H9 (cell line): ENCODE measurements around the gene GCK. TPM values are rescaled to one million over a fixed set of nuclear protein-coding genes. Genes with fewer than 3 reads are reported as not detected.

Experiments
- DNase-seq: peaks from one replicate; pipeline ENCODE4 v3.0.0-alpha.2; 2017
- H2AFZ ChIP-seq: one replicate; pipeline ENCODE4 v1.6.1; 2013; ENCODE audit warnings: mild to moderate bottlenecking, low read length, control low read depth, moderate library complexity
- H2AK5ac ChIP-seq: 2 replicates; pipeline ENCODE4 v1.6.1; 2013; ENCODE audit warnings: low read length, control low read depth, mixed read lengths; ENCODE audit not compliant: insufficient read length
- H2BK120ac ChIP-seq: one replicate; pipeline ENCODE4 v1.6.1; 2013; ENCODE audit warnings: low read depth, mild to moderate bottlenecking, low read length, control low read depth, inconsistent platforms; ENCODE audit not compliant: poor library complexity, severe bottlenecking
- H2BK12ac ChIP-seq: 2 replicates; pipeline ENCODE4 v1.6.1; 2013; ENCODE audit warnings: low read length, control low read depth, mixed read lengths, low read depth; ENCODE audit not compliant: insufficient read length
- H2BK15ac ChIP-seq: 2 replicates; pipeline ENCODE4 v1.6.1; 2013; ENCODE audit warnings: low read depth, low read length, control low read depth
- H2BK20ac ChIP-seq: one replicate; pipeline ENCODE4 v1.6.1; 2013; ENCODE audit warnings: low read depth, mild to moderate bottlenecking, low read length, control low read depth, inconsistent platforms; ENCODE audit not compliant: poor library complexity, severe bottlenecking
- H2BK5ac ChIP-seq: 2 replicates; pipeline ENCODE4 v1.6.1; 2013; ENCODE audit warnings: low read length, control low read depth, mixed read lengths; ENCODE audit not compliant: insufficient read length
- H3K14ac ChIP-seq: 2 replicates; pipeline ENCODE4 v1.6.1; 2013; ENCODE audit warnings: low read length, control low read depth; ENCODE audit not compliant: insufficient read depth
- H3K18ac ChIP-seq: 2 replicates; pipeline ENCODE4 v1.6.1; 2013; ENCODE audit warnings: low read depth, mild to moderate bottlenecking, mixed read lengths, low read length, control low read depth; ENCODE audit not compliant: insufficient read length
- H3K23ac ChIP-seq: 2 replicates; pipeline ENCODE4 v1.6.1; 2013; ENCODE audit warnings: low read length, control low read depth, mixed read lengths, low read depth; ENCODE audit not compliant: insufficient read length
- H3K23me2 ChIP-seq: 2 replicates; pipeline ENCODE4 v1.6.1; 2013; ENCODE audit warnings: low read depth, mild to moderate bottlenecking, mixed read lengths, low read length, control low read depth; ENCODE audit not compliant: insufficient read length, poor library complexity, severe bottlenecking
- H3K27ac ChIP-seq: 2 replicates; pipeline ENCODE4 v1.5.1; 2013; ENCODE audit warnings: low read length, control low read depth, mixed read lengths, low read depth; ENCODE audit not compliant: insufficient read length
- H3K27me3 ChIP-seq: 2 replicates; pipeline ENCODE4 v1.6.1; 2013; ENCODE audit warnings: low read length, control low read depth, inconsistent platforms; ENCODE audit not compliant: insufficient read depth
- H3K4ac ChIP-seq: 2 replicates; pipeline ENCODE4 v1.6.1; 2013; ENCODE audit warnings: low read depth, mild to moderate bottlenecking, control low read depth, inconsistent platforms, low read length, moderate library complexity
- H3K4me1 ChIP-seq: 2 replicates; pipeline ENCODE4 v1.6.1; 2013; ENCODE audit warnings: low read length, control low read depth, inconsistent platforms; ENCODE audit not compliant: insufficient read depth
- H3K4me2 ChIP-seq: 2 replicates; pipeline ENCODE4 v1.6.1; 2013; ENCODE audit warnings: low read length, control low read depth, mixed read lengths; ENCODE audit not compliant: insufficient read length, insufficient read depth
- H3K56ac ChIP-seq: 2 replicates; pipeline ENCODE4 v1.6.1; 2013; ENCODE audit warnings: low read depth, mild to moderate bottlenecking, mixed read lengths, low read length, control low read depth; ENCODE audit not compliant: insufficient read length
- H3K79me1 ChIP-seq: 2 replicates; pipeline ENCODE4 v1.6.1; 2013; ENCODE audit warnings: low read depth, mild to moderate bottlenecking, moderate library complexity, low read length, control low read depth, inconsistent platforms; ENCODE audit not compliant: insufficient read depth, poor library complexity, severe bottlenecking
- H3K79me2 ChIP-seq: 2 replicates; pipeline ENCODE4 v1.6.1; 2013; ENCODE audit warnings: low read length, control low read depth, inconsistent platforms; ENCODE audit not compliant: insufficient read depth
- H3K9ac ChIP-seq: 2 replicates; pipeline ENCODE4 v1.6.1; 2013; ENCODE audit warnings: low read length, control low read depth, mixed read lengths; ENCODE audit not compliant: insufficient read length; ENCODE audit errors: extremely low read depth
- H3K9me3 ChIP-seq: one replicate; pipeline ENCODE4 v1.6.1; 2013; ENCODE audit warnings: low read depth, low read length, inconsistent platforms; ENCODE audit not compliant: control insufficient read depth
- H3T11ph ChIP-seq: one replicate; pipeline ENCODE4 v1.6.1; 2013; ENCODE audit warnings: mild to moderate bottlenecking, low read length, control low read depth, inconsistent platforms
- H4K20me1 ChIP-seq: one replicate; pipeline ENCODE4 v1.6.1; 2013; ENCODE audit not compliant: control insufficient read depth, insufficient read length, insufficient read depth
- H4K5ac ChIP-seq: 2 replicates; pipeline ENCODE4 v1.6.1; 2013; ENCODE audit warnings: low read depth, mild to moderate bottlenecking, mixed read lengths, low read length, control low read depth; ENCODE audit not compliant: insufficient read length
- H4K8ac ChIP-seq: replicated peaks from 2 replicates; pipeline ENCODE4 v1.6.1; 2013; ENCODE audit warnings: low read length, control low read depth, mixed read lengths, low read depth; ENCODE audit not compliant: insufficient read length
- H4K91ac ChIP-seq: 2 replicates; pipeline ENCODE4 v1.6.1; 2013; ENCODE audit warnings: low read depth, mild to moderate bottlenecking, moderate library complexity, mixed read lengths, low read length, control low read depth; ENCODE audit not compliant: insufficient read length
- H3K27ac Mint-ChIP-seq, 3 experiments: 2 replicates in 2 of 3; 3 replicates in 1 of 3; pipeline ENCODE4 v1.8.0; 2020 to 2021; ENCODE audit warnings: mixed read lengths in 3 of 3, mild to moderate bottlenecking in 1 of 3, moderate library complexity in 1 of 3
- H3K27me3 Mint-ChIP-seq: 2 replicates; pipeline ENCODE4 v1.8.0; 2021; ENCODE audit warnings: low read depth, mild to moderate bottlenecking, moderate library complexity, mixed read lengths
- H3K36me3 Mint-ChIP-seq, 3 experiments: 2 replicates in 2 of 3; 3 replicates in 1 of 3; pipeline ENCODE4 v1.8.0; 2020 to 2021; ENCODE audit warnings: low read depth in 3 of 3, mixed read lengths in 3 of 3; ENCODE audit not compliant: insufficient read depth in 1 of 3
- H3K4me1 Mint-ChIP-seq, 2 experiments: 2 replicates each; pipeline ENCODE4 v1.8.0; 2020; ENCODE audit warnings: mixed read lengths in 2 of 2
- H3K4me3 Mint-ChIP-seq, 2 experiments: 2 replicates in 1 of 2; 3 replicates in 1 of 2; pipeline ENCODE4 v1.8.0; 2020 to 2021; ENCODE audit warnings: mild to moderate bottlenecking in 2 of 2, mixed read lengths in 2 of 2, moderate library complexity in 1 of 2
- H3K9me3 Mint-ChIP-seq, 2 experiments: 2 replicates in 1 of 2; 3 replicates in 1 of 2; pipeline ENCODE4 v1.8.0; 2020; ENCODE audit warnings: mild to moderate bottlenecking in 2 of 2, mixed read lengths in 2 of 2, moderate library complexity in 1 of 2
- CTCF ChIP-seq: fragments of 200-600 bp; sonication (generic); conservative IDR thresholded peaks from 3 replicates; pipeline ENCODE4 v1.8.0; 2021; ENCODE audit warnings: antibody characterized with exemption, mild to moderate bottlenecking
- WGBS: extraction: QIAGEN DNeasy Blood & Tissue Kit; methylation state at CpG from one replicate; pipeline ENCODE4 v1.1.7; 2013; ENCODE audit warnings: missing lambda C conversion rate, low lambda C conversion rate, mixed read lengths; ENCODE audit not compliant: insufficient read length; ENCODE audit errors: extremely low coverage; 5-methylcytosine and 5-hydroxymethylcytosine counted together
- total RNA-seq: library from RNA; stranded (reverse); gene quantifications from 2 replicates; pipeline ENCODE4 v1.2.1, GENCODE V29; 2021

The GCK gene
- total RNA-seq, 1 experiment from 2014 or later = 0.98 TPM

- Histone ChIP-seq H3K27ac (no peak overlapping the region), H4K8ac (no peak overlapping the region), H3K4ac (no peak overlapping the region), H2AK5ac (no peak overlapping the region), H2BK120ac (no peak overlapping the region), H3K56ac (no peak overlapping the region), H3K4me1 (no peaks in the 10 kb centered on the region; the same call in 1 of the 2 replicates), H3T11ph (no peak overlapping the region), H3K9ac (no peak overlapping the region), H4K91ac (no peak overlapping the region), H2BK12ac (no peak overlapping the region), H3K79me2 (no peaks in the 10 kb centered on the region), H4K5ac (no peak overlapping the region), H3K18ac (no peak overlapping the region), H3K4me2 (no peak overlapping the region), H2AFZ (no peak overlapping the region), H3K27me3 (no peaks in the 10 kb centered on the region), H3K79me1 (no peaks in the 10 kb centered on the region), H2BK20ac (no peak overlapping the region), H3K23me2 (no peaks in the 10 kb centered on the region), H3K9me3 (no peaks in the 10 kb centered on the region), H3K23ac (no peak overlapping the region), H2BK15ac (no peak overlapping the region), H4K20me1 (no peaks in the 10 kb centered on the region), H2BK5ac (no peak overlapping the region), H3K14ac (no peak overlapping the region; the same call in 1 of the 2 replicates)
- no peak overlapping the region for H3K27ac Mint-ChIP-seq
- H3K27me3 Mint-ChIP-seq = no peaks in the 10 kb centered on the region; the same call in 1 of the 2 replicates
- no peak for TF ChIP-seq CTCF
- H3K36me3 Mint-ChIP-seq = no peaks in the 10 kb centered on the region
- no peak for DNase-seq
- peaks cover 35 to 58% of the 10 kb centered on the region in 2 experiments for H3K4me1 Mint-ChIP-seq
- no peak overlapping the region for H3K4me3 Mint-ChIP-seq
- no peaks in the 10 kb centered on the region; a peak in 1 of 5 replicates for H3K9me3 Mint-ChIP-seq
- no CpG with 5 or more reads among the region's 26 CpGs for WGBS
Observed at GRCh38 chr7:44220046-44220357, 30.8 kb upstream of the GCK start.
